ES-I3 (cell line): Measurements from ENCODE around the gene APBA1.

Source experiments
- H3K36me3 ChIP-seq: 2 replicates; pipeline ENCODE4 v1.6.1; 2013; ENCODE audit warnings: mild to moderate bottlenecking, low read length, control low read depth, moderate library complexity; ENCODE audit not compliant: insufficient read depth
- H3K4me1 ChIP-seq: 2 replicates; pipeline ENCODE4 v1.6.1; 2013; ENCODE audit warnings: mild to moderate bottlenecking, control low read depth, low read length; ENCODE audit not compliant: insufficient read depth
- H3K9ac ChIP-seq: 2 replicates; pipeline ENCODE4 v1.6.1; 2013; ENCODE audit warnings: low read depth, mild to moderate bottlenecking, low read length, moderate library complexity
- H3K9me3 ChIP-seq: 2 replicates; pipeline ENCODE4 v1.6.1; 2013; ENCODE audit warnings: mild to moderate bottlenecking, low read length, moderate library complexity; ENCODE audit not compliant: control insufficient read depth, insufficient read depth

Gene APBA1

DNA sequence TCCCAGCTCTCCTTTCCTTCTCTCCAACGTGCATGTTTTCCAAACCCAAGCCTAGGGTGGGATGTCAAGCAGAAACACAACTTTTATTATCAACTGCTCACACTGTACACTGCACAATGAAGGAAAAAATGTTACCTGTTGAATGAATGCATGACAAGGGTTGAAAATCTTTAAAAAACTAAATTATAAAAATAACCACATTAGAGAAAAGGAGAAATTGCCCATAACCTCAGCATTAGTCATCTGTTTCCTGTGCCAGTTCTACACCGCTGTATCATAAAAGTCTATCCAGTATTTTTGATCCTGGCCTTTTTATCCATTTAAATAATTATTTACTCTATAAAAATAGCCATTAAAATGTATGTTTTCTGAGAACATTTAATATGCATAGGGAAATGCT is 101.1 kb downstream of the APBA1 start:
- Histone ChIP-seq H3K36me3 (no peaks in the 10 kb centered on the region), H3K9ac (no peak overlapping the region), H3K9me3 (no peaks in the 10 kb centered on the region), H3K4me1 (peaks cover 5% of the 10 kb centered on the region; the same call in 1 of the 2 replicates)

DNA sequence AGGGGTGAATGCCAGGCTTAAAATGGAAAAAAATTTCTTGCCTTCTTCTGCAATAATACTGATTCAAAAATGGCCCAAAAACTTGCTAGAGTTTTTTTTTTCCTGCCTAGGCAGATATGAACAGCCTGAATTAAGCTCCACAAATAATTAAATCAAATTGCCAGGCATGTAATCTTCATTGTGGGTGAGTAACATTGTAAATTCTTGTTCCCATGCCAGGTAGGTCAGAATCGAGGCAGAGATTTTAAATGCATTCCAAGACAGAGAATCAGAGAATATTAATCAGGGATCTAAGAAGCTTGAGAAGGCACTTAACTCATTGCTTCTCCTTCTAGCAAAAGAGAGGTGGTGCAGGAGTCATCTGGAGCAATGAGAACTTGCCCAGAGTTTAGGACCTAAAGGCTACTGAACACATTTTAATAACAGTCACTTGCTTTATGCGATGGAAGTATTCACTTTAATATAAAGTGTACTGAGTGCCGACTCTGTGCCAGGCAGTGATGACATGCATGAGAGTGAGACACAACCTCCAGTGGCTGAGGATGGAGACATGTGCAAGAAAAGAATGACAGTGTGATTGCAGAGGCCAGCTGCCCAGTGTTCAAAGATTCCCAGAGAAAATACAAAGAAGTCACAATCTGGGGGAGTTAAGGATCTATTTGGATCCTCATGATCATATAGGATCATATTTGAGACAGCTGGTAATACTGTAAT is 102.3 kb downstream of the APBA1 start:
- no peak overlapping the region for H3K9ac ChIP-seq
- H3K9me3 ChIP-seq: no peaks in the 10 kb centered on the region
- no peaks in the 10 kb centered on the region for H3K36me3 ChIP-seq
- peaks cover 5% of the 10 kb centered on the region; the same call in 1 of the 2 replicates for H3K4me1 ChIP-seq

DNA sequence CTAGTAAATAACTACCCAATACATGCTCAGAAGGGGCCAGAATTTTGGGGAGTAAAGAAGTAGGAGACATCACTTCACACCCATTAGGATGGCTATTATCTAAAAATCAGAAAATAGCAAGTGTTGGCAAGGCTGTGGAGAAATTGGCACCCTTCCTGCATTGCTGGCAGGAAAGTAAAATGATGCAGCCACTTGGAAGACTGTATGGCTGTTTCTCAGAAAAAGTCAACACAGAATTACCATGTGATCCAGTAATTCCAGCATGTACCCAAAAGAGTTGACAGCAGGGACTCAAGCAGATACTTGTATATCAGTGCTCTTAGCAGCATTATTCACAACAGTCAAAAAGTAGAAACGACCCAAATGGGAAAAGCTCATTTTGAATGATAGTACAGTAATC is 107.6 kb downstream of the APBA1 start:
- no peaks in the 10 kb centered on the region for H3K9me3 ChIP-seq

DNA sequence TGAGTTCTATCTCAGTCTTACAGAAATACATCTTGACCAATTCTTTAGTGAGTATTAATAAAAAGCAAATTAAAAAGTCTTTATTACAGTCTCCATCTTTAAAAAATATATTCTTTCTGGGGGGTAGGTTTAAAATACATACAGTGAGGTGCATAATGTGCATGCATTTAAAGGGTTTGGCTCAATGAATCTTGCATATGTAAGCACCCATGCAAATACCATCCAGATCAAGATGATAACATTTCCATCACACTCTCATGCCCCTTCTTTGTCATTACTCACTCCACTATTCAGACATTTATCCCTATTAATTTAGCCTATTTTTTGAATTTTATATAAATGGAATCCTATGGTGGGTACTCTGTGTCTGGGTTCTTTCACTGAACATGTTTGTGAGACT is 113.0 kb downstream of the APBA1 start:
- Histone ChIP-seq H3K9ac (no peak overlapping the region), H3K4me1 (no peaks in the 10 kb centered on the region), H3K9me3 (no peaks in the 10 kb centered on the region), H3K36me3 (no peaks in the 10 kb centered on the region)

More for the DNA sequence above, 107.6 kb downstream of the APBA1 start:
- Histone ChIP-seq H3K36me3 (no peaks in the 10 kb centered on the region), H3K9ac (no peak overlapping the region), H3K4me1 (peaks cover 5% of the 10 kb centered on the region; the same call in 1 of the 2 replicates)

DNA sequence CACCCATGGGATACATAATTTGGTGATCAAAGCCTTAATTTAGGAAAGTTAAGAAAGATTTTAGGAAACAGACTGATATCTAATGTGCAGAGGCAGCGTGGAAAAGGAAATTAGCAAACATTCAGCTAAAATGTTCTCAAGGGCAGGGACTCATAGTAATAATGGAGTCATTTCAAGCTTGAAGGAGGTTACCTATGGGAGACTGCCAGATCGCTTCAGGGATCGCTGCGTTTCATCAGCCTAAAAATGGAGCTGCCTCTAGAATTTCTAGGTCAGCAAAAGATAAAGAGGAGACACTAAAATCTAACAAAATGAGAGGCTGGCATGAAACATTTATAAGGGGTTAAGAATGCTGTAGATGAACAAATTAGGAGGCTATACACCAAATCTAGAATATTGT is 115.5 kb downstream of the APBA1 start:
- Histone ChIP-seq H3K9ac (no peak overlapping the region), H3K36me3 (no peaks in the 10 kb centered on the region), H3K9me3 (no peaks in the 10 kb centered on the region), H3K4me1 (no peaks in the 10 kb centered on the region)

DNA sequence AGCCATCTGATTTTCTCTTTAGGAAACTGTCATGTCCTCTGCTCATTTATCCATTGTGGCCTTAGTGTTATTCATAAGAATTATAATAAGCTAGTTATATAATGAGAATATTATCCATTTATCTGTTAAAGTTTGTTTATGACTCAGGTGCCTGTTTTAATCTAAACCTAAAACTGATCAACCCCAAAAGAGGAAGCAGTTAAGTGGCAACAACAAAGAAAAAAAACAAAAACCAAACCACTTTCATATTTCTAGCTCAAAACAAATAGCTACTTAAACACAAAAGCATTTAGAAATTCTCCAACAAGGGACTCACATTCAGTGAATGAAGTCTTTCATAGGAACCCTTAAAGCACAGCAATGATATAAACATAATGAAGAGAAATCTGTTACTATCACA is 116.4 kb downstream of the APBA1 start:
- H3K9ac ChIP-seq: no peak overlapping the region
- no peaks in the 10 kb centered on the region for H3K9me3 ChIP-seq
- H3K4me1 ChIP-seq: no peaks in the 10 kb centered on the region
- no peaks in the 10 kb centered on the region for H3K36me3 ChIP-seq

DNA sequence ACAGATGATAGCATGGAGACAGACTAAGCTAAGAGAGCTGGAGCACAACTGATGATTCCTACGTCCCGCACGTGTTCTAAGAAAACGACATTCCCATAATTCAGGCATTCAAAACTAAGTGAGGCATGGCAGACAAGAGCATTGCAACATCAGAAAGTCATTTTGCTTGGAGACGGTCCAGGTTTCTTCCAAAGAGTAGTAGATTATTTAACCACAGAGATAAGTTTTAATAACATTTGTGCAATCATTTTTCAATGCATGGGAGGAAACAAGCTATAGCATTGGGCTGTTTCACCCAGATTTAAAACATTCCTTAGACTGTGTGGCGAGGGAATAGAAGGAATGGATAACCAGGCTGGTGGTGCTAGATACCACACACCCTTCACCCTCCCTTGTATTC is 117.2 kb downstream of the APBA1 start:
- Histone ChIP-seq H3K9me3 (no peaks in the 10 kb centered on the region), H3K36me3 (no peaks in the 10 kb centered on the region)

DNA sequence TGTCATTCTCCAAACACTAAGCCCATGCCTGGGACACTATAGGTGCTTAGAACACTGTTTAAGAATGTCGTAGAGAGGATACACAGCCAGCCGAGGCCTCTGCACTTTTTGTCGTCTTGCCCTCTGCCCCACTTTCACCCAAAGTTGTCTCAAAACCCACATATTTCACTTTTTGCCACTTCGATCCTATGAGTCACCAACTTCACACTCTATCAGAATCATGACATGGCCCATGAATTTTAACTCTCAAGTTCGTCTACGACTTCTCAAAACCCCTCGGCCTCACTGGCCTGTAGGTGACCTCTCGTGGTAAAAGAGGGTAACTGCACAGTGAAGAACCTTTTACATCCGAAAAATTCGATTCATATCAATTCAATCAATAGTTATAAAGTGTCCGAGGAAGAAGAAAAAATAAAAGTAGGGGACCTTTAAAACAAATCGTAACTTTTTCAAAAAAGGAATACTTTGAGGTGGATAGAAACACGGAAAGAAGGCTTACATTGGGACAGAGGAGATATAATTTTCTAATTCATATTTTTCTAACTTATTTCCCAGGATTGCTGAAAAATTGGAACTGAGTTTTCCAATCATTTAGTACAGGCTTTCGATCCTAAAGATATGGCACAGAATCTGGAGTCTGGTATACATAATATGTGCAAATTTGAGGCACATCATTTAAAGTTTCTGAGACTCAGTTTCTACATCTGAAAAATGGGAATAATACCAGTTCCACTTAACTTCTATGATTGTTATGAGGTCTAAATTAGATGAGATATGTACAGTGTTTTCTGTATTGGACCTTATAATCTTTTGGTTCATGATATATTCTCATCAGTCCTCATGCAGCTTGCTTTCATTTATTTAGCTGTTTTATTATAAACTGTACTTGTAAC is 122.6 kb downstream of the APBA1 start:
- no peaks in the 10 kb centered on the region for H3K36me3 ChIP-seq
- H3K9ac ChIP-seq: no peak overlapping the region
- H3K4me1 ChIP-seq: peaks cover 3% of the 10 kb centered on the region; the same call in 1 of the 2 replicates
- no peaks in the 10 kb centered on the region for H3K9me3 ChIP-seq

More for the DNA sequence above, 117.2 kb downstream of the APBA1 start:
- Histone ChIP-seq H3K9ac (no peak overlapping the region), H3K4me1 (no peaks in the 10 kb centered on the region)

DNA sequence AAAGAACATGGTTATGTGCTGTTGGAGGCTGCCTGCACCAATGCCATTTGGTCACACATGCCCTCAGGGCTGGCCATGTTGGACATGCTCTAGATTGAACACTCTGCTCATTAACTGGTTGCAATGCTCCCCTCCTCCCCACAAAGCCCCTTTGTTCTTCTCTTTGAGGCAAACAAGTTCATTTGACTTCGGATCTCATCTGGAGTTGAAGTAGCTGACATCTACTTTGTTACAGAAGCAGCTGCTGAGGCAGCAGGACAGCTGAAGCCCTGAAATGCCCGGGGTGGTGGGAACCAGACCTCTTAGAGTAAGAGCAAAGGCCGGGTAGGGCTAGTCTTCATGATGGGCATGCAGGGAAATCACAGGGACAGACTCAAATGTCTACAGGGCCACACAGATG is 123.5 kb downstream of the APBA1 start:
- Histone ChIP-seq H3K9ac (no peak overlapping the region), H3K9me3 (no peaks in the 10 kb centered on the region), H3K36me3 (no peaks in the 10 kb centered on the region), H3K4me1 (peaks cover 4% of the 10 kb centered on the region; the same call in 1 of the 2 replicates)

DNA sequence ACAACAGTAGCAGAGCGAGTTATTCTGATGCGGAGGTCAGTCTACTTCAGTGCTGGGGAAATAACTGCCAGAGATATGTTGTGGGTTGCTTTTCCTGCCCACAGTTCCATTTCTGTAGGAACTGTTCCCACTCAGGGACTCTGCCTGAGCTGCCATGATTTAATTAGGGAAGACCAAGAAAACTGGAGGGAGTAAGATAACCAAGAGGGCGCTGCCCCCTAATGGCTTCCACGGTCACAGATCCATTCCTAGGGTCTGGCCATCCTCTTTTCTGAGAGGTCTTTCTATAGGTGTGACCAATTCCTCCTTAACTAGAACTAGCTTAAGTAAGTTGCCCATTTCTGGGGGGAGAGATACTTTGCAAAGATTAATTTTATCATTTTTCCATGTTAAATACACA is 125.9 kb downstream of the APBA1 start:
- Histone ChIP-seq H3K36me3 (no peaks in the 10 kb centered on the region), H3K9ac (no peak overlapping the region), H3K4me1 (peaks cover 7% of the 10 kb centered on the region; the same call in 1 of the 2 replicates), H3K9me3 (no peaks in the 10 kb centered on the region)

DNA sequence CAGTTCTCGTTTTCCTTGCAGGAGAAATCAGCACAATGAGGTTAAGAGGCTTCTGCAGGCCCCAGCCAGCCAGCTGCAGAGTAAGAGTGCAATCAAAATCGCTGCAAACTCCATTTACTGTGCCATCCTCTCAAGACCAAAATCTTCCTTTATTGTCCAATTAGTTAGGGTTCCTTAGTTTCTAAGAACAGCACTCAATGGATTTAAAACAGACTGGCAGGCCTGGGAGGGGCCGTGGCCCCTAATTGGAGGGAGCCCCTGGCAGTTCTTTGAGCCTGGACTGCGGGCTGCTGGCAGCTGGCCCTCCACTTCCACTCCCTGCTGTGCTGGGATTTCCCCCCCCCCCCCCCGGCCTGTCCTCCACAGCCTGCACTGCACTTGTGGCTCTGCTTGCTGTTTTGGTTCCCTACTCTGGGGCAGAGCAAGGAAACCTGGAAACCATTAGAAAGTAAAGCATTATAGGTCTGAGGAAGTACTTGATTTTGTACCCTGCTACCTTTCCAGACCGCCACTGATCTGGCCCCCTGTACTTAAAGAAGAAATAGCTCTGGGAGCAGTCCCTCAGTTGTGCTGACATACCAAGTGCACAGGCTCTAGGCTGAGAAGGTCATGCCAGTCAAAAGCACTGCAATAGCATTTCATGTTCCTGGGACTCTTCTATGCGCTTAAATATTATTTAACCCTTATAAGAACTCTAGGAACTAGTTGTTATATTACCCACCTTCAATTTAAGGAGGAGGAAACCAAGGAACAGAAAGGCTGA is 129.0 kb downstream of the APBA1 start:
- Histone ChIP-seq H3K36me3 (no peaks in the 10 kb centered on the region), H3K9ac (no peak overlapping the region), H3K9me3 (no peaks in the 10 kb centered on the region), H3K4me1 (peaks cover 7% of the 10 kb centered on the region; the same call in 1 of the 2 replicates)

DNA sequence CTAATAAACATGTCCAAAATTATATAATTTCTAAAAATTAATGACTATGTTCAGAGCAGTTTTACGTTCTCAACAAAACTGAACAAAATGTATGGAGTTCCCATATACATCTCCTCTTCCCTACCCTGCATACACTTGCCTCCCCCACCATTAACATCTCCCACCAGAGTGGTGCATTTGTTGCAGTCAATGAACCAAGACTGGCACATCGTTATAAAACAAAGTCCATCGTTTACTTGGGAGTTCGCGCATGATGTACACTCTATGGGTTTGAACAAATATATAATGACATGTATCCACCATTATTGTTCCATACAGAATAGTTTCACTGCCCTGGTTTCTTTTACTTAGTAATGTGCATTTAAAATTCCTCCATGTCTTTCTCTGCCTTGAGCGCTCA is 130.1 kb downstream of the APBA1 start:
- H3K4me1 ChIP-seq: peaks cover 7% of the 10 kb centered on the region; the same call in 1 of the 2 replicates

DNA sequence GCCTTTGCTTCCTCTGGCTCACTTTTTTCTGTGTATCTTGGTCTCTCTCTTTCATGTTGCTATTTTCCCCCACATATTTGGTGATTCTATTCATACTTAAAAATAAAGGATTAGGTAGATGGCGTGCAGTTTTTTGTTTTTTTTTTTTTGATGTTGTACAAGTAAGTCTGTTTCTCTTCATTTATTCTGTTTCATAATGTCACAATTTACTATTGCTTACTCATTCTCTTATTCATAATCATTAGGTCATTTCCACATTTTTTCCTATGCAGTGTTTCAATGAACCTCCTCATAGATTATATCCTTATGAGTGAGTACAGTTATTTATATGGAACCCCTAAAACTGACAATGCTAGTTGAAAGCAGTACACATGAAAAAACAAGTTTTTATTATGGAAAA is 136.3 kb downstream of the APBA1 start:
- no peaks in the 10 kb centered on the region for H3K36me3 ChIP-seq
- H3K4me1 ChIP-seq: no peaks in the 10 kb centered on the region
- no peaks in the 10 kb centered on the region for H3K9me3 ChIP-seq
- no peak overlapping the region for H3K9ac ChIP-seq

More for the DNA sequence above, 130.1 kb downstream of the APBA1 start:
- Histone ChIP-seq H3K9me3 (no peaks in the 10 kb centered on the region), H3K36me3 (no peaks in the 10 kb centered on the region), H3K9ac (no peak overlapping the region)

DNA sequence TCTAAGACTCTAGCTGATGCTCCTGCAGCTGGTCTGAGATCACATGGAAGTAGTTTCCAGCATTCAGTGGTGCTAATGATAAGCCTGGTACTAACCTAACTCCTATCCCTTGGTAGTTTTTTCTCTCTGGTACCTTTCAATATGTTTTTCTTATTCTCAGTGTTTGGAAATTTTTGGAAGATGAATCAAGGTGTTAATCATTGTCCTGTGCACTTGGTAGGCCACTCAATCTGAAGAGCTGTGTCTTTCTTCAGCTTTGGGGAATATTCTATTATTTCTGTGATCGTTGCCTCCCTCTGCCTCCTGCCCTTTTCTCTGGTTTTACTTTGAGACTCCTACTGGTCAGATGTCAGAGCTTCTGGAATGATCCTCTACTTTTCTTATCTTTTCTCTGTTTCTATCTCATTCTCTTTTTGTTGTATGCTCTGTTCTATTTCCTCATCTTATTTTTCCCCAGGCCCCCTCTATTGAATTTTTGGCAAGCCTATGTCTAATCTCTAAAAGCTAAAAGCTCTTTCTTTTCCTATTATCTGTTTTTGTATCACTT is 136.8 kb downstream of the APBA1 start:
- Histone ChIP-seq H3K4me1 (no peaks in the 10 kb centered on the region), H3K36me3 (no peaks in the 10 kb centered on the region), H3K9ac (no peak overlapping the region), H3K9me3 (no peaks in the 10 kb centered on the region)
